Measurements from ENCODE around the gene ZNF580.
A peak's percentile ranks its signal among the peaks of the same experiment; 100 is the strongest.

The ZNF580 gene

GRCh38 chr19:55654868-55655647 is 14.3 kb downstream of the ZNF580 start, which contains the start of gene U2AF2 (continued):
- TF ChIP-seq, protein P1, sequence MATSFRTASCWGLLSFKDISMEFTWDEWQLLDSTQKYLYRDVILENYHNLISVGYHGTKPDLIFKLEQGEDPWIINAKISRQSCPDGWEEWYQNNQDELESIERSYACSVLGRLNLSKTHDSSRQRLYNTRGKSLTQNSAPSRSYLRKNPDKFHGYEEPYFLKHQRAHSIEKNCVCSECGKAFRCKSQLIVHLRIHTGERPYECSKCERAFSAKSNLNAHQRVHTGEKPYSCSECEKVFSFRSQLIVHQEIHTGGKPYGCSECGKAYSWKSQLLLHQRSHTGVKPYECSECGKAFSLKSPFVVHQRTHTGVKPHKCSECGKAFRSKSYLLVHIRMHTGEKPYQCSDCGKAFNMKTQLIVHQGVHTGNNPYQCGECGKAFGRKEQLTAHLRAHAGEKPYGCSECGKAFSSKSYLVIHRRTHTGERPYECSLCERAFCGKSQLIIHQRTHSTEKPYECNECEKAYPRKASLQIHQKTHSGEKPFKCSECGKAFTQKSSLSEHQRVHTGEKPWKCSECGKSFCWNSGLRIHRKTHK (tag by site-specific recombination; IDR thresholded peaks at IDR 0.05): no peak
- TF ChIP-seq ZFHX2 (tag by site-specific recombination; conservative IDR thresholded peaks at IDR 0.05) (peak; percentile 70), ZBTB49 (tag by site-specific recombination; IDR thresholded peaks at IDR 0.05; ENCODE audit: low read depth) (no peak), ZNF433 (tag by site-specific recombination; IDR thresholded peaks at IDR 0.05; ENCODE audit: low read depth) (no peak), ZNF501 (tag by site-specific recombination; IDR thresholded peaks at IDR 0.05) (peak; percentile 77), PRDM2 (tag by site-specific recombination; IDR thresholded peaks at IDR 0.05; ENCODE audit: borderline replicate concordance) (no peak), ZNF132 (tag by site-specific recombination; IDR thresholded peaks at IDR 0.05; ENCODE audit: borderline replicate concordance) (no peak), ZNF10 (tag by site-specific recombination; IDR thresholded peaks at IDR 0.05) (0 out of 2 replicates have a peak, but pooled peaks have one; percentile 45), ZNF138 (tag by site-specific recombination; IDR thresholded peaks at IDR 0.05; ENCODE audit: borderline replicate concordance) (no peak), ZNF202 (tag by site-specific recombination; IDR thresholded peaks at IDR 0.05; ENCODE audit: borderline replicate concordance) (no peak), ZNF121 (tag by site-specific recombination; IDR thresholded peaks at IDR 0.05) (no peak), ZNF544 (tag by site-specific recombination; IDR thresholded peaks at IDR 0.05) (no peak), PRDM1 (tag by site-specific recombination; IDR thresholded peaks at IDR 0.05) (peak; percentile 71), ZNF785 (tag by site-specific recombination; IDR thresholded peaks at IDR 0.05) (0 out of 2 replicates have a peak, but pooled peaks have one; percentile 63), ZNF623 (tag by site-specific recombination; IDR thresholded peaks at IDR 0.05) (no peak), ZNF791 (tag by site-specific recombination; IDR thresholded peaks at IDR 0.05) (no peak)
- TF ChIP-seq, protein P2, sequence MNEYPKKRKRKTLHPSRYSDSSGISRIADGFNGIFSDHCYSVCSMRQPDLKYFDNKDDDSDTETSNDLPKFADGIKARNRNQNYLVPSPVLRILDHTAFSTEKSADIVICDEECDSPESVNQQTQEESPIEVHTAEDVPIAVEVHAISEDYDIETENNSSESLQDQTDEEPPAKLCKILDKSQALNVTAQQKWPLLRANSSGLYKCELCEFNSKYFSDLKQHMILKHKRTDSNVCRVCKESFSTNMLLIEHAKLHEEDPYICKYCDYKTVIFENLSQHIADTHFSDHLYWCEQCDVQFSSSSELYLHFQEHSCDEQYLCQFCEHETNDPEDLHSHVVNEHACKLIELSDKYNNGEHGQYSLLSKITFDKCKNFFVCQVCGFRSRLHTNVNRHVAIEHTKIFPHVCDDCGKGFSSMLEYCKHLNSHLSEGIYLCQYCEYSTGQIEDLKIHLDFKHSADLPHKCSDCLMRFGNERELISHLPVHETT (tag by site-specific recombination; IDR thresholded peaks at IDR 0.05): 0 out of 2 replicates have a peak, but pooled peaks have one; percentile 20
- TF ChIP-seq, protein P3, sequence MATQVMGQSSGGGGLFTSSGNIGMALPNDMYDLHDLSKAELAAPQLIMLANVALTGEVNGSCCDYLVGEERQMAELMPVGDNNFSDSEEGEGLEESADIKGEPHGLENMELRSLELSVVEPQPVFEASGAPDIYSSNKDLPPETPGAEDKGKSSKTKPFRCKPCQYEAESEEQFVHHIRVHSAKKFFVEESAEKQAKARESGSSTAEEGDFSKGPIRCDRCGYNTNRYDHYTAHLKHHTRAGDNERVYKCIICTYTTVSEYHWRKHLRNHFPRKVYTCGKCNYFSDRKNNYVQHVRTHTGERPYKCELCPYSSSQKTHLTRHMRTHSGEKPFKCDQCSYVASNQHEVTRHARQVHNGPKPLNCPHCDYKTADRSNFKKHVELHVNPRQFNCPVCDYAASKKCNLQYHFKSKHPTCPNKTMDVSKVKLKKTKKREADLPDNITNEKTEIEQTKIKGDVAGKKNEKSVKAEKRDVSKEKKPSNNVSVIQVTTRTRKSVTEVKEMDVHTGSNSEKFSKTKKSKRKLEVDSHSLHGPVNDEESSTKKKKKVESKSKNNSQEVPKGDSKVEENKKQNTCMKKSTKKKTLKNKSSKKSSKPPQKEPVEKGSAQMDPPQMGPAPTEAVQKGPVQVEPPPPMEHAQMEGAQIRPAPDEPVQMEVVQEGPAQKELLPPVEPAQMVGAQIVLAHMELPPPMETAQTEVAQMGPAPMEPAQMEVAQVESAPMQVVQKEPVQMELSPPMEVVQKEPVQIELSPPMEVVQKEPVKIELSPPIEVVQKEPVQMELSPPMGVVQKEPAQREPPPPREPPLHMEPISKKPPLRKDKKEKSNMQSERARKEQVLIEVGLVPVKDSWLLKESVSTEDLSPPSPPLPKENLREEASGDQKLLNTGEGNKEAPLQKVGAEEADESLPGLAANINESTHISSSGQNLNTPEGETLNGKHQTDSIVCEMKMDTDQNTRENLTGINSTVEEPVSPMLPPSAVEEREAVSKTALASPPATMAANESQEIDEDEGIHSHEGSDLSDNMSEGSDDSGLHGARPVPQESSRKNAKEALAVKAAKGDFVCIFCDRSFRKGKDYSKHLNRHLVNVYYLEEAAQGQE (tag by site-specific recombination; IDR thresholded peaks at IDR 0.05): 0 out of 2 replicates have a peak, but pooled peaks have one; percentile 12
- TF ChIP-seq, protein P4, sequence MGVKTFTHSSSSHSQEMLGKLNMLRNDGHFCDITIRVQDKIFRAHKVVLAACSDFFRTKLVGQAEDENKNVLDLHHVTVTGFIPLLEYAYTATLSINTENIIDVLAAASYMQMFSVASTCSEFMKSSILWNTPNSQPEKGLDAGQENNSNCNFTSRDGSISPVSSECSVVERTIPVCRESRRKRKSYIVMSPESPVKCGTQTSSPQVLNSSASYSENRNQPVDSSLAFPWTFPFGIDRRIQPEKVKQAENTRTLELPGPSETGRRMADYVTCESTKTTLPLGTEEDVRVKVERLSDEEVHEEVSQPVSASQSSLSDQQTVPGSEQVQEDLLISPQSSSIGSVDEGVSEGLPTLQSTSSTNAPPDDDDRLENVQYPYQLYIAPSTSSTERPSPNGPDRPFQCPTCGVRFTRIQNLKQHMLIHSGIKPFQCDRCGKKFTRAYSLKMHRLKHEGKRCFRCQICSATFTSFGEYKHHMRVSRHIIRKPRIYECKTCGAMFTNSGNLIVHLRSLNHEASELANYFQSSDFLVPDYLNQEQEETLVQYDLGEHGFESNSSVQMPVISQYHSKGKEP (tag by site-specific recombination; IDR thresholded peaks at IDR 0.05): no peak
- TF ChIP-seq, protein P5, sequence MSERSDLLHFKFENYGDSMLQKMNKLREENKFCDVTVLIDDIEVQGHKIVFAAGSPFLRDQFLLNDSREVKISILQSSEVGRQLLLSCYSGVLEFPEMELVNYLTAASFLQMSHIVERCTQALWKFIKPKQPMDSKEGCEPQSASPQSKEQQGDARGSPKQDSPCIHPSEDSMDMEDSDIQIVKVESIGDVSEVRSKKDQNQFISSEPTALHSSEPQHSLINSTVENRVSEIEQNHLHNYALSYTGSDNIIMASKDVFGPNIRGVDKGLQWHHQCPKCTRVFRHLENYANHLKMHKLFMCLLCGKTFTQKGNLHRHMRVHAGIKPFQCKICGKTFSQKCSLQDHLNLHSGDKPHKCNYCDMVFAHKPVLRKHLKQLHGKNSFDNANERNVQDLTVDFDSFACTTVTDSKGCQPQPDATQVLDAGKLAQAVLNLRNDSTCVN (tag by site-specific recombination; optimal IDR thresholded peaks at IDR 0.05): peak; percentile 96

Measured in HEK293 (cell line).